ENCODE results near the gene IFIT1. TPM values are rescaled to one million over a fixed set of nuclear protein-coding genes. Genes with fewer than 3 reads are reported as not detected.
A peak's percentile ranks its signal among the peaks of the same experiment; 100 is the strongest.
"Not testable (repeated sequence)": the region's sequence is repeated elsewhere in the genome, so short reads cannot be mapped to it uniquely, and the experiment has no call there.

The IFIT1 gene
- total RNA-seq, 2 experiments from 2014 or later, result 5.9 to 6.5 TPM

- peaks cover 36% of the 10 kb centered on the region for H3K36me3 Mint-ChIP-seq (ENCODE audit: low read depth)
- intact Hi-C loops (cut with DNase I, micrococcal nuclease), result loop anchor here (5.0 to 10.0 kb wide), 5 partner anchors 283 to 1455 kb away; partner anchors contain the start of genes KIF20B (in 1 of the 2), RPP30 (in 1 of the 2) and STAMBPL1 (in 1 of the 2)
- ChIA-PET CTCF (interaction anchor here (0.7 to 1.0 kb wide), 6 partner anchors 13 to 202 kb away, joined by 3 to 5 read pairs (median 4); no protein-coding TSS in a partner anchor), POLR2A (no interaction called here)
- peak; percentile 24 for DNase-seq
- ATAC-seq, result no peak
- no peaks in the 10 kb centered on the region for H3K9me3 Mint-ChIP-seq (ENCODE audit: low read depth)
- peak overlapping the region; percentile 24 for H3K27ac Mint-ChIP-seq
- peaks cover 36% of the 10 kb centered on the region for H3K4me1 Mint-ChIP-seq
- no peaks in the 10 kb centered on the region for H3K27me3 Mint-ChIP-seq
- no peak overlapping the region for H3K4me3 Mint-ChIP-seq
These were observed 27.1 kb downstream of the IFIT1 start for GRCh38 chr10:89419548-89419947.

GRCh38 chr10:89421018-89421476 is 28.6 kb downstream of the IFIT1 start:
- Mint-ChIP-seq H3K27ac (peak overlapping the region; percentile 21), H3K9me3 (ENCODE audit: low read depth) (no peaks in the 10 kb centered on the region), H3K4me3 (no peak overlapping the region), H3K36me3 (ENCODE audit: low read depth) (peaks cover 29% of the 10 kb centered on the region), H3K27me3 (no peaks in the 10 kb centered on the region), H3K4me1 (peaks cover 32% of the 10 kb centered on the region)
- POLR2A ChIA-PET, result no interaction called here
- DNase-seq (no peak), ATAC-seq (no peak)
- CTCF ChIA-PET, result interaction anchor here (0.7 kb wide), 1 partner anchor 9 kb away, joined by 3 read pairs; no protein-coding TSS in a partner anchor
- intact Hi-C loops (cut with DNase I, micrococcal nuclease), result no loop called here

GRCh38 chr10:89425000-89425399 is 32.6 kb downstream of the IFIT1 start:
- Mint-ChIP-seq H3K27me3 (no peaks in the 10 kb centered on the region), H3K36me3 (ENCODE audit: low read depth) (peaks cover 11% of the 10 kb centered on the region), H3K9me3 (ENCODE audit: low read depth) (no peaks in the 10 kb centered on the region), H3K4me1 (peaks cover 7% of the 10 kb centered on the region), H3K27ac (no peak overlapping the region), H3K4me3 (no peak overlapping the region)
- ChIA-PET CTCF (interaction anchor here (1.2 to 1.7 kb wide), 3 partner anchors 10 to 13 kb away, joined by 3 to 5 read pairs (median 3); partner anchors contain the start of gene IFIT5), POLR2A (no interaction called here)
- DNase-seq (no peak), ATAC-seq (no peak)
- intact Hi-C loops (cut with DNase I, micrococcal nuclease), result no loop called here

- Mint-ChIP-seq H3K27me3 (no peaks in the 10 kb centered on the region), H3K4me1 (peaks cover under 1% of the 10 kb centered on the region), H3K9me3 (ENCODE audit: low read depth) (no peaks in the 10 kb centered on the region), H3K27ac (no peak overlapping the region), H3K4me3 (no peak overlapping the region), H3K36me3 (ENCODE audit: low read depth) (peaks cover under 1% of the 10 kb centered on the region)
- ChIA-PET POLR2A (no interaction called here), CTCF (interaction anchor here (0.7 to 1.7 kb wide), 3 partner anchors 8 to 13 kb away, joined by 3 to 5 read pairs (median 3); partner anchors contain the start of gene IFIT5)
- DNase-seq (no peak), ATAC-seq (peak; percentile 76)
- intact Hi-C loops (cut with DNase I, micrococcal nuclease), result loop anchor here (1.0 kb wide), 1 partner anchor 138 kb away; no protein-coding TSS in a partner anchor
These were observed 33.9 kb downstream of the IFIT1 start for GRCh38 chr10:89426230-89426868.

GRCh38 chr10:89427629-89428028 is 35.2 kb downstream of the IFIT1 start:
- Mint-ChIP-seq H3K4me1 (no peaks in the 10 kb centered on the region), H3K27ac (no peak overlapping the region), H3K36me3 (ENCODE audit: low read depth) (no peaks in the 10 kb centered on the region), H3K9me3 (ENCODE audit: low read depth) (no peaks in the 10 kb centered on the region), H3K27me3 (no peaks in the 10 kb centered on the region), H3K4me3 (no peak overlapping the region)
- intact Hi-C loops (cut with DNase I, micrococcal nuclease), result no loop called here
- POLR2A ChIA-PET, result no interaction called here
- CTCF ChIA-PET, result interaction anchor here (0.6 to 2.1 kb wide), 2 partner anchors 9 to 109 kb away, joined by 3 to 8 read pairs; no protein-coding TSS in a partner anchor
- DNase-seq (no peak), ATAC-seq (no peak)

- Mint-ChIP-seq H3K4me1 (no peaks in the 10 kb centered on the region), H3K9me3 (ENCODE audit: low read depth) (no peaks in the 10 kb centered on the region), H3K27ac (no peak overlapping the region), H3K4me3 (no peak overlapping the region), H3K36me3 (ENCODE audit: low read depth) (no peaks in the 10 kb centered on the region), H3K27me3 (no peaks in the 10 kb centered on the region)
- ATAC-seq (no peak), DNase-seq (no peak)
- POLR2A ChIA-PET, result no interaction called here
- intact Hi-C loops (cut with DNase I, micrococcal nuclease), result no loop called here
- CTCF ChIA-PET, result interaction anchor here (0.9 to 2.1 kb wide), 3 partner anchors 11 to 210 kb away, joined by 3 to 8 read pairs (median 4); no protein-coding TSS in a partner anchor
These were observed 36.5 kb downstream of the IFIT1 start for GRCh38 chr10:89428877-89429276.

- no peak overlapping the region for H3K27ac Mint-ChIP-seq
- no peak overlapping the region for H3K4me3 Mint-ChIP-seq
- no peaks in the 10 kb centered on the region for H3K36me3 Mint-ChIP-seq (ENCODE audit: low read depth)
- ChIA-PET POLR2A (no interaction called here), CTCF (no interaction called here)
- no peak for ATAC-seq
- H3K27me3 Mint-ChIP-seq, result peaks cover 11% of the 10 kb centered on the region
- intact Hi-C loops (cut with DNase I, micrococcal nuclease), result no loop called here
- no peaks in the 10 kb centered on the region for H3K9me3 Mint-ChIP-seq (ENCODE audit: low read depth)
- no peaks in the 10 kb centered on the region for H3K4me1 Mint-ChIP-seq
- DNase-seq, result no peak
These were observed 39.6 kb downstream of the IFIT1 start for GRCh38 chr10:89431977-89432376.

GRCh38 chr10:89438525-89438924 is 46.1 kb downstream of the IFIT1 start:
- H3K27me3 Mint-ChIP-seq, result peaks cover 13% of the 10 kb centered on the region
- intact Hi-C loops (cut with DNase I, micrococcal nuclease), result no loop called here
- H3K4me1 Mint-ChIP-seq, result no peaks in the 10 kb centered on the region
- DNase-seq, result no peak
- ChIA-PET POLR2A (no interaction called here), CTCF (no interaction called here)
- no peaks in the 10 kb centered on the region for H3K36me3 Mint-ChIP-seq (ENCODE audit: low read depth)
- no peak for ATAC-seq
- H3K4me3 Mint-ChIP-seq, result no peak overlapping the region
- H3K9me3 Mint-ChIP-seq (ENCODE audit: low read depth), result no peaks in the 10 kb centered on the region
- H3K27ac Mint-ChIP-seq, result no peak overlapping the region

GRCh38 chr10:89440226-89441009 is 48.0 kb downstream of the IFIT1 start:
- peaks cover 10% of the 10 kb centered on the region for H3K27me3 Mint-ChIP-seq
- no peak overlapping the region for H3K27ac Mint-ChIP-seq

GRCh38 chr10:89442289-89442688 is 49.9 kb downstream of the IFIT1 start:
- DNase-seq (no peak), ATAC-seq (peak; percentile 16)
- H3K27ac Mint-ChIP-seq, result no peak overlapping the region
- H3K4me1 Mint-ChIP-seq, result no peaks in the 10 kb centered on the region
- CTCF ChIA-PET, result no interaction called here
- H3K4me3 Mint-ChIP-seq, result no peak overlapping the region
- peaks cover 9% of the 10 kb centered on the region for H3K9me3 Mint-ChIP-seq (ENCODE audit: low read depth)
- H3K36me3 Mint-ChIP-seq (ENCODE audit: low read depth), result no peaks in the 10 kb centered on the region
- POLR2A ChIA-PET, result no interaction called here
- intact Hi-C loops (cut with DNase I, micrococcal nuclease), result no loop called here
- peaks cover 7% of the 10 kb centered on the region for H3K27me3 Mint-ChIP-seq

More at GRCh38 chr10:89440226-89441009, 48.0 kb downstream of the IFIT1 start:
- intact Hi-C loops (cut with DNase I, micrococcal nuclease), result no loop called here
- H3K36me3 Mint-ChIP-seq (ENCODE audit: low read depth), result no peaks in the 10 kb centered on the region
- ChIA-PET POLR2A (no interaction called here), CTCF (interaction anchor here (0.9 kb wide), 1 partner anchor 124 kb away, joined by 3 read pairs; no protein-coding TSS in a partner anchor)
- H3K4me1 Mint-ChIP-seq, result no peaks in the 10 kb centered on the region
- H3K9me3 Mint-ChIP-seq (ENCODE audit: low read depth), result no peaks in the 10 kb centered on the region
- ATAC-seq (no peak), DNase-seq (no peak)
- no peak overlapping the region for H3K4me3 Mint-ChIP-seq

- intact Hi-C loops (cut with DNase I, micrococcal nuclease); ATAC-seq; POLR2A ChIA-PET; H3K36me3 Mint-ChIP-seq (ENCODE audit: low read depth); H3K4me3 Mint-ChIP-seq; CTCF ChIA-PET; DNase-seq; H3K9me3 Mint-ChIP-seq (ENCODE audit: low read depth); H3K4me1 Mint-ChIP-seq; H3K27ac Mint-ChIP-seq; H3K27me3 Mint-ChIP-seq: not testable (repeated sequence)
These were observed 52.4 kb downstream of the IFIT1 start for GRCh38 chr10:89444819-89445218.

Data from activated CD4-positive, alpha-beta T cell treated with anti-CD3 and anti-CD28 coated beads for 36 hours (primary cell).